ENCODE results near the gene TBL1XR1.

The TBL1XR1 gene

DNA sequence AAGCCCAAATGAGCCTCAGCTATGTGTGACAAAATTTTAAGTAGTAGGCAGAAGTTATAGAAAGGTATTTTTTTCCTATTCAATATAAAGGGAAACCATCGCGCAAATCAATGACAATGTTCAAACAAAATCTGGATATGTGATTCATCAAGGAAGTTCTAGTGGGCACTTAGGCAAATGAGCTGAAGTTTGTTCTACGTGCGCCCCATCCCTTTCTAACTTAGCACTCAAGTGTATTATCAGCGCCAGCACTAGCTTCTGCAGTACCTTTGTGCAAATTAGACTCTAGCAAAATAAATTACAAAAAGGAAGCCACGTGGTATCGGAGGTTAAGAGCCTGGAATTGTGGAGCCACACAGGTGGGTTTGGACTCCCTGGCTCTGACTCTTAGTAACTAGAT lies 91.1 kb downstream of the TBL1XR1 start:
- no peak for DNase-seq

DNA sequence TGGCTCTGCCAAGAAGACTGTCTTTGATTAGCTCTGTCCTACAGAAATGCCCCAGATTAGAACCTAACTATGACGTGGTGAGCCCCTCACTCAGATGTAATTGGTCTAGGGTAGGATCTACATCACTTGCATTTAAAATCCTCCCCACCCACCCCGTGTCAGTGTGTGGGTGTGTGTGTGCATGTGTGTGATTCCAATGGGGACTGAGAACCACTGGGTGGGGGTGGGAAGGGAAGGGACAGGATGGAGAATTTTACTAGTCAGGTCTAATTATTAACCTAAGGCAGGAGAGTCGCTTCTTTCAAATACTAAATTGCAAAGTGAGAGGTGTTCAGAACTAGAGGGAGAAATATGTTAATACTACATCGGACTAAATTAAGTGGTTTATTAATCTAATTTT lies 91.7 kb downstream of the TBL1XR1 start:
- DNase-seq: no peak

DNA sequence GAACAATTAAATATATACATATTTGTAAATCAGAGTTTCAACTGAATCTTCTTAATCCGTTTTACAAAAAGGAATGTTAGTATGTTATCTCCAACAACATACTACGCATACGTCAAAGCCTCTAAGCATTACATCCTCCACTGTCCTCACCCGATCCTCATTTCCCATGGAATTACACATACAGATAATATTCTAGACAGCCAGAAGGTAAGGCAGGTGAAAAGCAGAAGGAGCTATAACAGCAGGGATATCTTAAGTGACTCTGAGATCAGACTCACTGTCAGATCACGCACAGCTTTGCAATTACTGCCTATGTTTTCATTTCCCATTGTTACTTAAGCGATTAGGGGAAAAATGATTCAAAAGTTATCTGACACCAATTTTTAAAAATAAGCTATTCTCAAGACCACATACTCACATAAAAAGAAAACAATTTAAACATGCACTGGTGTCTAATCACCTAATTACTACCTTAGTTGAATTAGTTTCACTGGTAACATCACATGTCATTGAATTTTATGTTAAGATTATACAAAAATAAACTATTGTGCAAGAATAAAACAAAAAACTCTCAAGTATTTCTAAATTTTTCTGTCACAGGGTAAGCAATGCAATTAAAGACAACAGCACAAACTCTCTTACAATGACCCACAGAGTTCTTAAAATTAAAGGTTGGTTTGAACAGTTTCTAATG lies 92.8 kb downstream of the TBL1XR1 start:
- peak in 1 of 2 experiments; percentile 16 for DNase-seq

DNA sequence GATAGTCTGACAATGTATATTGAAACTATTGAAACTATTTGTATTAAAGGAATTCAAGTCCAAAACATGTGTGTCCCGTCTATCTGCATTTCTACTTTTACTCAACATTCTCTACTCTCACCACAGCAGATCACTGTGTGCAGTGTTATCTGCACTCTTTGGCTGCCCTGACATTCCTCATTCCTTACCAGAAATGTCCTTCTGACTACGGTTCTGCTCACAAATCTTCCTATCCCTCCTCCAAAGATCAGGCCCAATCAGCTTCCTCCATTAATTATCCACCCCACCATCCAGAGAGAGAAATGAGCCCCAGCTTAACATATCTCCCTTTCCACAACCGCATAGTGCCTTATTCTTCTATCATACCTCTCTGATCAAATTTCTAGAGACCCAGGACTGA lies 94.7 kb downstream of the TBL1XR1 start:
- DNase-seq: no peak

DNA sequence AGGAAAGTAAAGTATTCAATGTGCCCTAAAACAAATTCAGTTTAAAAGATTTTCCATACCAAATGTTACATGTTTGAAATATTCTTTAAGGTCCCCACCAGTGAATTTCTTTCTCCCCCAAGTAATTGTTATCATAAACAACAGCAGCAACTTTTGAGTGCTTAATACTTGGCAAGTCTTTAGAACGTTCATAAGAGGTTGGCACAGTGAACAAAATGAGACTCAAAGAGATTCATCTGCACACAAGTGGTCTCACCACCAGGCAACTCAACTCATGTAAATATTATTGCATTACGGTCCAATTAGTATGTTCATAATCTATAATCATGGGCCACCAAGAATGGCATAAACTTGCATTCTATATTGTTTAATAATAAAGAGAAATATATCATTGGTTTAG lies 98.7 kb downstream of the TBL1XR1 start:
- DNase-seq: no peak

DNA sequence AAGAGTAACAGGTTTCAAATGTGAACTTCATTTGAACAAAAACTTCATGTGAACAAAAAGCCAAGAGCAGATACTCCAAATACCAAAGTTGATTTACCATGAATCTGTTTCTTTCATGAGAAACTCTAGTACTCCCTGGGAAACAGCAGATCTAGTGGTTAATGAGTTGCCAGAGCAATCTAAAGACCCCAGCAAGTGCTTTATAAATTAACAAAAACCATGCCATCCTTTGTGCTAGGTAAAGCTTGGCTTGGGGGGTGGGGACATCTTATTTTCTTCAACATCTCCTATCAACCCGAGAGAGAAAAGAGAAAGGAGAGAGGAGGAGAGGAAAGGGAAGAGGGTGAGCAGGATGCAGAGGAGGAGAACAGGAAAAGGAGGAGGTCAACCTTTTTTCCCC lies 100.7 kb downstream of the TBL1XR1 start:
- DNase-seq: no peak

DNA sequence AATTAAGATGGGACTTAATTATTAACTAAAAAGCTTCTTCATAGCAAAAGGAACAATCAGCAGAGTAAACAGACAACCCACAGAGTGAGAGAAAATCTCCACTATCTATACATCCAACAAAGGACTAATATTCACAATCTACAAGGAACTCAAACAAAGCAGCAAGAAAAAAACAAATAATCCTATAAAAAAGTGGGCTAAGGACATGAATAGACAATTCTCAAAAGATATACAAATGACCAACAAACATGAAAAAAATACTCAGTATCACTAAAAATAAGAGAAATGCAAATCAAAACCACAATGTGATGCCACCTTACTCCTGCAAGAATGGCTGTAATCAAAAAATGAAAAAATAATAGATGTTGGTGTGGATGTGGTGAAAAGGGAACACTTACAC lies 103.3 kb downstream of the TBL1XR1 start:
- no peak for DNase-seq

DNA sequence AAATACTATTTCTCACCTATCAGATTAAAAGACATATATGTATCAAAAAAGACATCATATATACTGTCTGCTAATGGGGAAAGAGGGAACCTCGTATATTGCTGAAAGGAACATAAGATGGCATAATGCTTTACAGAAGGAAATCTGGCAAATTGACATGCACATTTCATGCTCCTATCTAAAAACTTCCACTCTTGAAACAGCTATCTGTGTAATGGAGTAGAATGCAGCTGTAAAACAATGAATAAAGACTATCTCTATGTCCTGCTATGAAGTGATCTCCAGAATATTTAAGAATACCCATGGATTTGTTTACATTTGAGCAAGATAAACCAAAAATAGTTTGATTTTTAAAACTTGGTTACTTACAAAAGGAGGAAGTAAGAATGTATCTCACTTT lies 107.4 kb downstream of the TBL1XR1 start:
- DNase-seq: no peak

DNA sequence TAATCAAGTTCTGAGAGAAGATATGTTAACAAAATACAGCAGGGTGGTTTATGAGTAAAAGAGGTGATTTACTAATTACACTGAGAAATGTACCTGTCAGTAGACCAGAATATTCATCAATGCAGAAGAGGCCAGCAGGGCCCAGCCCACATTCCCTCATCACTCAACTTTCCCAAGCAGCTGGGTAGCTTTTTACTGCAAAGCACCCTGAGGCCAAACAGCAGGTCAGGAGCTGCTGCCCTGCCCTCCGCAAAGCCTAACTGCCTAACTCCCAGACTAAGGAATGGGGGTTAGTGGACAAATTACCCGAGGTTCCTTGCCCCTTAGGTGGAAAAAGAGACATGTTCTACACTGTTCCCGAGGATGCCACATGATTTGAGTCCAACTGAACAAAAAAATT lies 108.2 kb downstream of the TBL1XR1 start:
- DNase-seq: no peak

DNA sequence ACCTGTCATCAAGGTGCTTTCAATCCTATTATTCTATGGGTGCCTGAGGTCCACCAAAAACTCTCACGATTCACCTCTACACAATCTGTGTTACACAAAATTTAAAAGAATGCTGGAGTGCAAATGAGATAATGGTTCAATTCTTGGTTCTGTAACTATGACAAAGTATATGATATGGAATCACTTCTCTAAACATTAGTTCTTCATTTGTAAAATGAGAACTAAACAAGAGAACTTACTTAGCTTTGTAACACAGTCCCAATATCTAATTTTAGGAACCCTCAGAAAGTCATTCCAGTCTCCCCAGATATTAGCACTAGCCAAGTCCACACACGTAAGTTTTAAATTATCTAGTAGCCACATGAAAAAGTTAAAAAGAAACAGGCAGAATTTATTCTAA lies 111.5 kb downstream of the TBL1XR1 start:
- no peak for DNase-seq

DNA sequence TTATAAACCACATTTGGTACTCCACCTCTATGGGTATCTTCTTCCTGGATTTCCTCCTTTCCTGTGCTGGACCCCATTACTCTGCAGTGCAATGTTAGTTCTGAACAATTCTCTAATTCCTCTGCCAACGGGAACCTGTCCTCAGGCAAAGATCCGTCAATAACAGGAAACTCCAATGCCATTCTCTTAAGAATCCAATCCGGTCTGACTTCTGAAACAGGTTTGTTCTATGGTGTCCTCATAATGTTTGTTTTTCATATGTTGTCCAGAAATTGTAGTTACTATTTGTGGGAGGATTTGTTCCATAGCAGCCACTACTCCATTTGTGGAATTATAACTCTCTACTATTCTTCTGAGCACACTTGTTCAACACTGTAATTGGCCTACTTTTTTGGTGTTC lies 112.7 kb downstream of the TBL1XR1 start:
- no peak for DNase-seq

DNA sequence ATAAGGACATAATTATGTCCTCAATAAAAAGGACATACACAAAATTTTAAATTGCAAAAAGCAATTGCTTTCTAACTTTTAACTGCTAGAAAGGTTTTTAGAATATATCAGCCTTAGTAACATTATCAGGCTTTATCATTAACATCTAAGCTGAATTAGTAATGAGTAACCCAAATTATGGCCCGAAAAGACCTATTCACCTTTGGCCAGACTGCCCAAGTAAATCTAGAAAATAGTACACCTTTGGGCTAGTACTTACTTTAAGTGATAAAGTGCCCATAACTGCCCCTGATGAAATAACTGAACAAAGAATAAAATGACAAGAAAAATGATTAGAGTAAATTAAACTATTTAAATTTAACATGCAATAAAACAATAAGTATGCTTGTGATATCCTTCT lies 117.2 kb downstream of the TBL1XR1 start:
- no peak for DNase-seq

DNA sequence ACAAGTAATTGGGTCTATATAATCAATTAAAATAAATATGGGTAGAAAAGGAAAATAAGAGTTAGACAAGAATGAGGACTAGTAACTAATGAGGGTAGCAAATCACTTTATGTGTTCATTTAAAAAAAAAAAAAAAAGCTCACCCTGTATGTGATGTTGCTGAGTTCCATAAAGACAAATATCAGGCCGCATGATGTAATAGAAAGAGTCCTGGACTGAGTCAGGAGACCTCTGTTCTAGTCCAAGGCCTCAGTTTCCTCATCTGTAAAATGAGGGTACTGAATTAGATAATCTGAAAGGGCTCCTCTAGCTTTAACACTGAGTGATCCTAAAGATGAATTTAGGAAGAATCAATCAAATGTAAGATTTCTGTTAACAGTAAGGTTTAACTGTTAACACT lies 117.6 kb downstream of the TBL1XR1 start:
- no peak for DNase-seq

DNA sequence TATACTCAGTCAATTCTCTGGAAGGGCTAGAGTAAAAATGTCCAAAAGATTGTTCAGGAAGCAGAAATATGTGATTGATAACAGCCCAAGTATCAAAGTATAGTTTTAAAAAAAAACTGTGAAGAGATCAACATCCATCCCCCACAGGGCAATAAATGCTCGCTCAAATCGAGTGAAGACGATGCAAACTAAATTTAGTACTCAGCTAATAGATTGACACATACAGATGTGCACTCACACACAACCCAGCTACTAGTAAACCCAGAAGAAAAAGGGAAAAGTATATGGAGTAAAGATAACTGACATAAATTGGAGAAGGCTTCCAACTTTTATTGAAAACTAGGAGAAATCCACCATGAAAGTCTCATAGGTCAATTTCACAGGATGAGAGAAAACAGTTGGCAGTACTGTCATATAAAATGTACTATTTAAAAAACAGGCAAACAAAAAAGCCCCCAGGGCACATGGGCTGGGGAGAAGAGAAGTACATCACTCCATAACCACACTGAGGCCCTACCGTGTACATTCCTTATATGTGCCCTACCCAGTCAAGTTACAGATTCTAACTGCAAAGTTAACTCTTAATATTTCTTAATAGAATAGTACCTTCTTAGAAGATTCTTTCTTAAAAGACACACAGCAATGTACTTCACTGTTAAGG lies 125.7 kb downstream of the TBL1XR1 start:
- no peak for DNase-seq

DNA sequence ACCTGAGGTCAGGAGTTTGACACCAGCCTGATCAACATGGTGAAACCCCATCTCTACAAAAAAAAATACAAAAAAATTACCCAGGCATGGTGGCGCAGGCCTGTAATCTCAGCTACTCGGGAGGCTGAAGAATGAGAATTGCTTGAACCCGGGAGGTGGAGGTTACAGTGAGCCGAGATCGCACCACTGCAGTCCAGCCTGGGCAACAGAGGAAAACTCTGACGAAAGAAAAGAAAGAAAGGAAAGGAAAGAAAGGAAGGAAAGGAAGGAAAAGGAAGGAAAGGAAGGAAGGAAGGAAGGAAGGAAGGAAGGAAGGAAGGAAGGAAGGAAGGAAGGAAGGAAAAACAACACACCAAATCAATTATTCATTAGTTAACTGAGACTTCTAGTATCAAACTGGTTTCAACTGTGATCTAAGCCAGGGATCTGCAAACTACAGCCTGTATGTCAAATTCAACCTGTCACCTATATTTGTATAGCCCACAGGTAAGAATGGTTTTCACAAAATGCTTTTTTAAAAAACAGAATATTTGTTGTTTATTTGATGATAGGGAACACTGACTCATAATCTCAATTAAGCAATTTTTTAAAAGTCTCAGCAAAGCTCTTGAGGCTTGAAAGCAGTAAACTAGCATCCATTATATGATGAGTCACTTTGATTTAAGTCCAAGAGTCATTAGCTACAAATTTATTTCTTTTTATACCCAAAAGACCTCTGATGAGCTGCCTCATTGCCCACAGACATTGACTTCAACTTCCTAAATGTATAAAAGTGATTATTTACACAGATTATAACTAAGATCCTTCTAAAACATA lies 127.6 kb downstream of the TBL1XR1 start:
- DNase-seq: no peak

DNA sequence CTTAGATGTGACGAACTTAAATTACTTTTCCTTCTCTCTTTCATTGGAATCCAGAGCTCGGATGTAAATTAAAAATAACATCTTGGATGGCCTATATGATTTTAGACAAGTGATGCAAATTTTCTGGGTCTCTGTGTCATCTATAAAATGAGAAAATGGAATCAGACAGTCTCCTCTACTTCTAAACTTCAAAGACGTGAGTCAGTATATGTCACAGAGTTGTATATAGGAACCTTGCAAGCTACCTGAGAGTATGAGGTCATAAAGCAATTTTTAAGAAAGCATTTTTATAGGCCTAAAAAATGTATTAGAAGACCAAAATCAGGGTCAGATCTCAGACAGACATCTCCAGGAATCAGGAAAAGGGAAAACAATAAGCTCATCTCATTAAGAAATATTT lies 128.3 kb downstream of the TBL1XR1 start:
- DNase-seq: no peak

DNA sequence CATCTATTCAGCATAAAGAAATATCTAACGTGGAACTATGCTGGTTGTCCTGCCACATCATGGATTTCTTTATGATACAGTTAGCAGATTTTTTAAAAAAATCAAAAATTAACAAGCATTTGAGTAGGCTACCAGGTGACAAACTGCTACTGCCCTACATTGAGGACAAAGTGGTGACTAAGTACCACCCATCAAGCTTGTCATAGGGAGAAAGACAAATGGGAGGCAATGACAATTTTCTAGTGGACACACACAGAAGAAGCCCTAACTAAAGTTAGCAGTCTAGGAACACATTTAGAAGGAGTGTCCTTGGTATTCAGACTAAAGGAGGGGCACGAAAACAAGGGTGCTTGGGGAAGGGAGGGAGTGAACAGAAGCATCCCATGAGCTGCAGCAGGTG lies 131.2 kb downstream of the TBL1XR1 start:
- no peak for DNase-seq

DNA sequence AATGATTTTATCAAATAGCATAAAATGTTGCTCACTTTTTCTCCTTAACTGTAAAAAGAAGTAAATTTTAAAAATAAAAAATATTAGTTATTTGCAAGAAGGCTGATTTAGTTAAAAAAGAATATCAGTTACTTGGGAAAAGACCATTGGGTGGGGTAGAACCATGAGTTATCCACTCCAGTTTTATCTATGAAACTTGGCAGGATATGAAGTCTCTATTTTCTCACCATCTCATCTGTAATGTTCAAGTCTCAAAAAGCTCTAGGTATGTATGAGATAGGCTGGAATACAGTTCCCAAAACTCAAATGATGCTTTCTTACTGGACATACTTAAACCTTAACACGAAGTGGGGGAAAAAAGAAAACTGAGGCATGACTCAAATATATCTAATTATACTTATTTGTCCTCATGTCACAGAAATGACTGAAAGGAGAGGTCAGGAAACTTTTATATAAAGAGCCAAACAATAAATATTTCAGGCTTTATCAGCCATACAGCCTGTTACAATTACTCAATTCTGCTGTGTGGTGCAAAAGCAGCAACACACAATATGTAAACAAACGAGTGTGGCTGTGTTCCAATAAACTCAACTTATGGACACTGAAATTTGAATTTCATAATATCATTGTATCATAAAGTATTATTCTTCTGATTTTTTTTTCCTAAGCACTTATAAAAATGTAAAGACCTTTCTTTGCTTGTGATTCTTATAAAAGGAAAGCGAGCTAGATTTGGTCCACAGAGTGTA lies 131.8 kb downstream of the TBL1XR1 start:
- DNase-seq: no peak

DNA sequence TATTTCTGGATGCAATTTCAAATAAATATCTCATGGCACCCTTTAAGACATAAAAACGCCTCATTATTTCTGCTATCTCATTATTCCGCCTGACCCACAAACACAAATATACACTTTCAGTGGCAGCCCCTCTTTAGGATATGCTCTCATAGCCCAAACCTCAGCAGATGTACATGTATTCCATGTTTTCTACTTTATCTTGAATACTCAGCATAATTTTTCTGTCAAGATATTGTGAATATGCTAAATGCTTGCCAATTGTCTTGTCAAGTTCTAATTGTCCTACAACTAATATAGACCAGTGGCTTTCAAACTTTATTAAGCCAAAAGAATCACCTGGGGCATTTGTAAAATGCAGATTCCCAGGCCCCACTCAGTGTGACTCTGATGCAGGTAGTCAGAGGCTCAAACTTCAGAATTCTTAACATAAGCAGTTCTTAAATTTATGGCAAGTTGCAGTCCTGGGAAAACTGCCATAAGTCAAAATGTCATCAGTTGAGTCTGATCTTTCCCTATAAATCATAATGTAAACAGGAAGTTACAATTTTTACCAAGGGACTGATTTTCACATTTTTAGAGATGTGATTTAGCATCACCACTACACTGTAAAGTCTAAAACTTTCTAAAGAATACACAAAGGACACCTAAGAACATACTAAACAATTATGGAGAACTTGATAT lies 135.1 kb downstream of the TBL1XR1 start:
- no peak for DNase-seq

DNA sequence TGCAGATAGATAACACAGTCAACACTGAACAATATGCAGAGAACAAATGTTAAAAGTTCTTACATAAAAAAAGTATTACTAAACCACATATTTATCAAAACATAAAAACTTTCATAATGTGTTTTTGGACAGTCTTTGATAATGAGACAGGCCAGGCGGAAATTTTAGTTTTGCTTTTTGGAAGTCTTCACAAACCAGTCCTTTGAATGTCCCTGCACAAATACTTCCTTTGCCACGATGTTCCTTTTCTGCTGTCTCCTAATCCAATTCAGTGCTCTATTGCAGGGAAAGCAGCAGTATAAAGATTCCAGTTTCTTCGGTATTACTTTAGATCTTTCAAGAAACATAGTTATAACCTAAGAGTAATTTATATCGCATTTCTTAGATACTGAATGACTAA lies 135.9 kb downstream of the TBL1XR1 start:
- no peak for DNase-seq

DNA sequence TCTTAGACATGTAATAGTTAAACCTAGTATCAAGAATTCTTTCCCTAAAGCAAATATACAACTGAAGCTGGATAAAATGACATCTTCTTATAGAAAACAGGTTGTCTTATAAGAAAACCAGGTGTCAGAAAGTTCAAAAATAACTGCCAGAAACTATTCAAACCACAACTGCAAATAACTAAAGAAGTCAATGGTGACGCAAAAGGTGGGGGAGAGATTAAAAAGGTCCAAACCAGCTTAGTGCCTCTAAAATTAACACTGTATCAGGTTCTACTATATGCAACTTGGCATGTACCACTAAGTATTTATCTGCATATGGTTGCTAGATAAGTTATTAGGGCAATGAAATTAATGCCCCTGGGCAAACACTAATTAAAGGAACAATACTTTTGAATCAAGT lies 136.8 kb downstream of the TBL1XR1 start:
- no peak for DNase-seq

DNA sequence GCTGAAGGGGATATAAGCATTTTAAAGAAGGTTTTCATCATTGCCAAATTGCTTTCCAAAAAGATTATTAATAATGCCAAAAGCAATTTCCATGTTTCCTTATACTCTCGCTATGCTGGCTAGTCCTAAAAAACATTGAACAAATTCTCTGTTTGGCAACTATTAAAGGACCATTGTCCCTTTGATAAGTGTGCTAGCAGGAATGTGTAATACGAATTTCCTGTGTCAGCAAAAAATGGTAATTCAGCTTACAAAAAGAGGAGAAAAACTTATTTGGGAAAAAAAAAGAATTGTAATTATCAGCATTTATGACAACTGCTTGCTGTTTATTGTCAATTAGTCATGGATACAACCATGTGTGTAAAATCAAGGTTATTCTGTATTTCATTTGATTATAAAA lies 138.6 kb downstream of the TBL1XR1 start:
- DNase-seq: no peak

DNA sequence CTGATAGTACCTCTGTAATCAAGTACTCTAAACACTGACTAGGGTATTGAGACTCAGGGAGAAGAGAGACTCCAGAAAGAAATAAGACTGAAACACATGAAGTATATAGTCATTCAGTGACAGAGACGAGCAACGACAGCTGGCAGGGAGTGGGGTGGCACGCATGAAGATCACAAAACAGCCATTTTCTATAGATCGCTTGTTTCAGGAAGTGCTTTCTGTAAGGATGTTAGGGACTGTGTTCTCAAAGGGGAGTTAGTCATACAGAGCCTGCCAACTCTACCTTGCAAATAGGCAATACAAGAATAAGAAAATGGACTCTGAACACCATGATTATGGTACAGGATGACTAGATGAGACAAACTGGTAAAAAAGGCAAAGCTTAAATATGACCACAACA lies 139.5 kb downstream of the TBL1XR1 start:
- DNase-seq: no peak

All from cerebellar nuclear complex (tissue), 1 donor.